ENCODE measurements around the gene MED27.
"Not testable (repeated sequence)": the region's sequence is repeated elsewhere in the genome, so short reads cannot be mapped to it uniquely, and the experiment has no call there.

Gene MED27

GRCh38 chr9:131963072-131964030 is 116.3 kb downstream of the MED27 start:
- no peak for DNase-seq (ENCODE audit: low spot score)

DNA sequence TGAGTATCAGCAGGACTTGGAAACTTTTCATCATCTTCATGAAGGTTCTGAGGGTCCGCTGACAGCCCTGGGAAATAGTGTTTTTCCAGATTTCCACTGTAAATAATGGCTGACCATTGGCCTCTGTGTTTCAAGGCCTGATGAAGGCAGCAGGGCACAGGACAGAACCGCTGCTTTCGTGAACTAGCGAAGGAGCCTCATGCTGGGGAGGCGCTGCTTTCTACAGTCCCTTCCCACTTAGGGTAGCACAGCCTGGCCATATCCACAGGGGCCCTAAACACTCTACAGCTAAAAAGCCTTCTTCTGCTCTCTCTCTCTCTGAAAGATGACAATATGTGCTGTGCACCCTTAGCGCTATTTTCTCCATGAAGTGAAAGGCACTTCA is 118.2 kb downstream of the MED27 start:
- no peak for DNase-seq (ENCODE audit: low spot score)

DNA sequence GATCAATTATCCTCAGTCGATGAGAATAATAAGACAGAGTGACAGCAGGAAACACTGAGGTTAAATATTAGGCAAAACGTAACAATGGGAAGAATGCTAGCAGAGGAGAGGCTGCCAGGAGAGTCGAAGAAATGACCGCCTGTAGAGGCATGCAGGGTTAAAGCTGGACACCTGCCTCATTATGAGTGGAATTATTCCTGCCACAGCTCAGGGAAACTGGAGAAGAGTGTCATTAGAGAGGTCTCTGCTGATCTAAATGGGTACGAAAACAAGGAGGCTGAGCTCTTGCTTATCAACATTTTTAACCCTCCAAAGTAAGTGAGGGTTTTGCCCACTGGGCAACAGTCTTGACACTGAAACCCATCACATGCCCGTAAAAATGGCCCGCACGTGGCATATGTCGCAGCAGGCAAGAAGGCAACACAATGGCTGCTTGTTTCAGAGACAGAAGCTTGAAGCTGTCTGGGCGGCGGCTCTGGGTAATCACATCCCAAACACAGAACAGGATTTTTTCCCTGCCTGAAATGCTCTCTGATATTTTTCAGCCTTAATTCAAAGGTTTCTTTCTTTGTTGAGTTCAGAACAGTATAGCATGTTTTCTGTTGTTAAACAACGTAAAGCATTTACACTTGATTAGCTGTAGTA is 118.7 kb downstream of the MED27 start:
- DNase-seq (ENCODE audit: low spot score), result no peak

GRCh38 chr9:131960311-131960710 is 119.4 kb downstream of the MED27 start:
- no peak for DNase-seq (ENCODE audit: low spot score)

GRCh38 chr9:131959887-131960286 is 119.8 kb downstream of the MED27 start:
- DNase-seq (ENCODE audit: low spot score), result no peak

- DNase-seq (ENCODE audit: low spot score), result no peak
Observed at GRCh38 chr9:131959056-131959455, 120.6 kb downstream of the MED27 start.

DNA sequence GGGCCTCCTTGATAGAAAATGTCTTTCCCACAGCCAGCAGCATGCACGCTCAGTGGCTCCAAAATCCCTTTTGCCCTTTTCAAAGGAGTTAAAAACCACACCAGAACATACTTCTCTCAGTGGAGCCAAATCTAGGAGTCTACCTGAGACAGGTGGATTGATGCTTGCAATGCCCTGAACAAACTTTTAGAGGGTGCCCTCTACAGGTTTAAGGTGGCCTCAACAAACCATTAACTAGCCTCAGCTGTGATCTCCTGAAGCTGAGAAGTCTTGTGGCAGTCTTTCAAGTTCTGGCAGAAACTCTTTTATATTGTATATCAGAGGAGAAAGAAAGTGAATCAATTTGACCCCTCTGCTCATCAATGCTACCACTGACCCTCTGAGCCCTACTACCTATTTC is 125.4 kb downstream of the MED27 start:
- DNase-seq (ENCODE audit: low spot score), result no peak

DNA sequence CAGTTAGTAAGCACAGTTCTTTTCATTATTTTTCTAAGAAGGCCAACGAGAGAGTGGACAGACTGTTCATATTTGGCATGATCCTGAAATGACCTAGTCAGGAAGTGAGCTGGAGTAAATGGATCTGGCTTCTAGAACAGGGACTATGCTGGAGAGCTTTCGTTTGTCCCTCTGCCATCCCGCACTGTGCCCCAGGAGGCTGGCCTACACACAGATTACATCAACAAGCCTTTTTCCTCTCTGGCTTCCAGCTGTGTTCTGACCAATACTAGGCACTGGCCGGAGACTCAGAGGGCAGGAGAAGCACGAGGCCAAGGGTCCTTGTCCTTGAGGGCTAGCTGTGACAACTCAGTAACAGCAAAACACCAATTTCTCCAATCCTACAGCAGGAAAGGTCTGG is 127.8 kb downstream of the MED27 start:
- DNase-seq (ENCODE audit: low spot score), result no peak

GRCh38 chr9:131951155-131951554 is 128.5 kb downstream of the MED27 start:
- no peak for DNase-seq (ENCODE audit: low spot score)

GRCh38 chr9:131950487-131950886 is 129.2 kb downstream of the MED27 start:
- no peak for DNase-seq (ENCODE audit: low spot score)

GRCh38 chr9:131946180-131946579 is 133.5 kb downstream of the MED27 start:
- DNase-seq (ENCODE audit: low spot score), result no peak

DNA sequence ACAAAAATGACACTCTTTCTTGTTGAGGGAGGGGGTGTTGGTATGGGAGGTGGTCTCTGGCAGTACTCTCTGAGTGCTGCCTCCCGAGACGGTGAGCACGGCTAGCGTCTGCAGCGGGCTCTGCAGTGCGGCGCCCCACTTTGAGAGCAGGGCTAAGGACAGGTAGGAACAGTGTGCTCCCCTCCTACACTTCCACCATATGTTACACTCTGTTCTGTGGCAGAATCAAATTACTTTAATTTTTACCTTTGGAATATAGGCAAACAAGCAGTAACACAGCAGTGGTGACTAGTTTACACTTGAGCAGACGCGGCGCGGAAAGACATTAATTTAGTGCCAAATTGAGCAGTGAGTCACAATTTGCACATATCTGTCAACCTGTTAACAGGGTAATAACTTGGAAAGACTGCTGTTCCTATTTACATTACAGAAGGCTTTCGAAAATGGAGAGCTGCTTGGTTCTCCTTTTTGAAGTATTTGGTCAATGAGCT is 136.3 kb downstream of the MED27 start:
- DNase-seq (ENCODE audit: low spot score), result no peak

- DNase-seq (ENCODE audit: low spot score), result no peak
Observed at GRCh38 chr9:131942146-131942720, 137.4 kb downstream of the MED27 start.

- DNase-seq (ENCODE audit: low spot score), result no peak
Observed at GRCh38 chr9:131937451-131937850, 142.2 kb downstream of the MED27 start.

DNA sequence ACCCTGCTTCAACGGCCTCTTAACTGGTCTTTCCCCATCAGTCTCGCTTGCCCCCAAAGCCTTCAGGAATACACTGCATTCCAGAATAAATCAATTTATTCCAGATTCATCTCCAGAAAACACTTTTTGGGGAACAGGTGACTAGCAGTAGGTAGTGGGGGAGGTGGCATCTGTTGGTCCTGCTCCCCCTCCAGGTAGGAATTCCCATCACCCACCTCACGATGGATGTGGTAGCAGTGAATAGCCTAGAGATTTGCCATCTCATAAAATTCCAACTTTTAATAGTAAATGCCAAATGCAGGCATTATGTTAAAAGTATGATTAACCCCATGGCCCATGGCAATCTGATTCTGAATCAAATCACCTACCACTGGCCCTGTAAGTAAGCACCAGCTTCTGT is 142.7 kb downstream of the MED27 start:
- no peak for DNase-seq (ENCODE audit: low spot score)

DNA sequence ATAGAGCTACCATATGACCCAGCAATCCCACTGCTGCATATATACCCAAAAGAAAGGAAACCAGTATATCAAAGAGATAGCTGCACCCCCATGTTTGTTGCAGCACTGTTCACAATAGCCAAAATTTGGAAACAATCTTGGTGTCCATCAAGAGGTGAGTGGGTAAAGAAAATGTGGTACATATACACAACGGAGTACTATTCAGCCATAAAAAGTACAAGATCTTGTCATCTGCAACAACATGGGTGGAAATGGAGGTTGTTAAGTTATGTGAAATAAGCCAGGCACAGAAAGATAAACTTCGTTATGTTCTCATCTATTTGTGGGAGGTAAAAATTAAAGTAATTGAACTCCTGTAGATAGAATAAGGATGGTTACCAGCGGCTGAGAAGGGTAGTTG is 145.0 kb downstream of the MED27 start:
- DNase-seq (ENCODE audit: low spot score), result no peak

DNA sequence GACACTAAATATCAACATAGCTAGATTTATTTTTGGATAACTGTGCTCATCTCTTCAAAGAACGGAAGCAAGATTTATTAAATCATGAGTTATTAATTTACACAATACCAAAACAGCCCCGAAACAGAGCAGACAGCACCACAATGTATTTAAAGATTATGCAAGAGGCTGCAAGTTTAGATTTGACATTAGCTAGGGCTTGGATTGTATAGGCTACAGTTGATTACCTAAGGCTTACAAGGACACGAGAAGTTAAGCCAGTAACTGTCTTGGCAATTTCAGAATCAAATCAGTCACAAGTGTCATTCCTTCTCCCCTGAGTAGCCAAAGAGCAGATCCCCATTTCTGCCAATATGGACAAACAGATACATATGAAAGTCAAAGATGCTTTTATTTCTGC is 152.6 kb downstream of the MED27 start:
- no peak for DNase-seq (ENCODE audit: low spot score)

DNA sequence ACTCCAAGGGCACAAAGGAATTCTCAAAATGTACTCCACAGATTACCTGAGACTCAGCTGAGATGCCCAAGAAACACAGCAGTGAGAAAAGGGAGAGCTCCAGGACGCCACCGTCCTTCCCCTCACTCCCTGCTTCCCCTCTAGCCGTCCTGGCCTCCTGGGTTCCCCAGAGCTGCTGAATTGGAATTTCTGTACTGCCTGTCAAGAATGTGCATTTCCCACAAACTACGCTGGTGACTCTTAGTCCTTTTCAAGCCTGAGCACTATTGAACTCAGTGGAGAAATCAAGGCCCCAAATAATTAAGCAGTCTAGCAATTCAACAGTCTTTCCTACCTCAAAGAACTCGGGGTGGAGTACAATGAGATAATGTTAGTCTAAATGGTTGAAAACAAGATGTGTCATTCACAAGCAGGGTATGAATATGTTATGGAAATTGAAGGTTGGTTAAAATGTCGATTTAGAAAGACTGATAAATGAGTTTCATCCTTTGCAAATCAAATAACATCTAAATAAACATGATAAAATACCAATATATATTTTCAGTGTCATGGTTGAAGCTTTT is 153.2 kb downstream of the MED27 start:
- DNase-seq (ENCODE audit: low spot score), result no peak

DNA sequence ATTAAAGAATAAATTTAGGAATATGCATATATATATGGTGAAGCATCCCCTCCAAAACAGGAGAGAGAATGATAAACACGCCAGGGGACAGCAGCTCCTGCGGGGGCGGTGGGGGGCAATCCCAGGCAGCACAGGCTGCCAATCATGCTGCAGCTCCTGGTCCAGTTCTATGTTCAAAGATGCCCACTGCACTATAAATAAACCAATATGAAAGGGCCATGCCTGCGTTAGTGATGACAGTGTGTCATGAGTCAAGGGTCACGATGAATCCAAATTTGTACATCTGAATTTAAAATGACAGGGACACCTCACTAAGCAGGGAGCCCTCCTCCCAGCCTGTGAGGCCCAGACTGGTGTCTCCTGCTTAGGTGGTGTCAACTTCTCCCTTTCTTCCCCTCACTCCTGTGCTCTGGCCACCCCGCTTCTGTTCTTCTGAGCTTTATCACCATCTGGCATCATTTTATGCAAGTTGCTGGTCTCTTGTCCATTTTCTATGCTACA is 153.9 kb downstream of the MED27 start:
- DNase-seq (ENCODE audit: low spot score), result no peak

GRCh38 chr9:131923766-131924165 is 155.9 kb downstream of the MED27 start:
- DNase-seq (ENCODE audit: low spot score), result no peak

- DNase-seq (ENCODE audit: low spot score), result no peak
Observed at GRCh38 chr9:131923132-131923671, 156.5 kb downstream of the MED27 start.

GRCh38 chr9:131921635-131922034 is 158.0 kb downstream of the MED27 start:
- not testable (repeated sequence) for DNase-seq (ENCODE audit: low spot score)

All from HuH-7.5 (cell line).